NCI-H1436 (cell line): Measurements from ENCODE around the gene TMCO4.

ENCODE experiments used
- DNase-seq: peaks from one replicate; lab custom pipeline; 2025; lab: John Stamatoyannopoulos, UW

TMCO4 gene

DNA sequence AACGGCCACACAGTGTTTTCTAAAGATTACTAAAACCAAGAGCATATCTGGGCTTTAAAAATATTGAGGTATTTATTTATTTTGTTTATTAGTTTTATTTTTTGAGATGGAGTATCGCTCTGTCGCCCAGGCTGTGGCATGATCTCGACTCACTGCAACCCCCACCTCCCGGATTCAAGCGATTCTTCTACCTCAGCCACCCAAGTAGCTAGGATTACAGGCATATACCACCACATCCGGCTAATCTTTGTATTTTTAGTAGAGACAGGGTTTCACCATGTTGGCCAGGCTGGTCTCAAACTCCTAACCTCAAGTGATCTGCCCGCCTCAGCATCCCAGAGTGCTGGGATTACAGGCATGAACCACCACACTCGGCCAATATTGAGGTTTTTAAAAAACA lies 23.9 kb downstream of the TMCO4 start:
- DNase-seq: no peak

DNA sequence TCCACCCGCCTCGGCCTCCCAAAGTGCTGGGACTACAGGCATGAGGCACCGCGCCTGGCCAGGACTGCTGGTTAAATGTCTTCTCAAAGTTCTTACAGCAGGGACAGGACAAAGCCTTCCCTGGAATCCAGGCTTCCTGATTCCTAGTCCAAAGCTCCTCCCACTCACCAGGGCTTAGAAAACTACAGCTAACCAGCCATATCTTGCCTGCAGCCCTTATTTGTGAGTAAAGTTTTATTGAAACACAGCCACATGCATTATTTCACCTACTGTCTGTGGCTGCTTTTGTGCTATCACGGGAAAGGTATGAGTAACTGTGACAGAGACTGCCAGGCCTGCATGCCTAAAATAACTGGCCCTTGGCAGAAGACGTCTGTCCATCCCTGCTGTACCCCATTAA lies 24.4 kb downstream of the TMCO4 start:
- no peak for DNase-seq

DNA sequence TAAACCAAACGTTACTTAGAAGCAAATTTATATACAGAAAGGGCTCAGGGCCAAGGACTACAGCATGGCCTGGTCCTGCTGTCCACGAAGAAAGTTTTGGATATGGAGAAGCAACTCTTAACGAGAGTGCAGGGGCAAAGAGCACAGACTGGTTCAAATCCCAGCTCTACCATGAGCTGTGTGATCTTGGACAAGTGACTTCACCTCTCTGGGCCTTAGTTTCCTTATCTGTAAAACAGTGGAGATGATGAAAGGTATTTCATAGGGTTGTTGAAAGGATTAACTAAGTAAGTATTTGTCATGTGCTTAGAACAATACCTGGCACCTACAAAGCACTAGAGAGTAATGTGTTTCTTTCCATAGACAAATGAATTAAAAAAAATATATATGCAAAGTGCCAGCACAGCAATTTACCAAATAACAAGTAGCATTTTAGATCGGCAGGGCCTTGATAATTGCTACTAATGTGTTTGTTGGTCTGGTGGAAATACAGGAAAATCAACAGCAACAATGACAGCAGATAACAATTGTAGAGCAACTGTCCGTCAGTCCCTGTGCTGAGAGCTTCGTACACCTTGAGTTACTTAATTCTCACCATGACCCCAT lies 25.4 kb downstream of the TMCO4 start:
- no peak for DNase-seq

DNA sequence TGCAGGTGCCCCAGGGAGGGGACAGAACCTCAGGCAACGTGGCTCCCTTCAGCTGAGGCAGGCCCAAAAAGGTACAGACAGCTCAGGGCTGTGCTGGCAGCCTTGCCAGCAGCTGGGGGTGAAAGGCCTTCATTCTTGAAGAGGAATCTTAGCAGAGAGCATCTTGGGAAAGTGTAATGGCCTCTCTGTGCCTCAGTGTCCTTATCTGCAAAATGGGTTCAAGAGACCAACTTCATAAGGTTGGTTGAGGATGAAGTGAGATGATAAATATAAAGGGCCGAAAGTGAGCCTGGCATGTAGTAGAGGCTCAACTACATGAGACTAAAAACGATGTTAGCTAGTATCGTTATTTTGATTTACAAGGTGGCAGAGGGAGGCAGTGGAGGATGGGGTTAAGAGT lies 26.2 kb downstream of the TMCO4 start:
- no peak for DNase-seq

DNA sequence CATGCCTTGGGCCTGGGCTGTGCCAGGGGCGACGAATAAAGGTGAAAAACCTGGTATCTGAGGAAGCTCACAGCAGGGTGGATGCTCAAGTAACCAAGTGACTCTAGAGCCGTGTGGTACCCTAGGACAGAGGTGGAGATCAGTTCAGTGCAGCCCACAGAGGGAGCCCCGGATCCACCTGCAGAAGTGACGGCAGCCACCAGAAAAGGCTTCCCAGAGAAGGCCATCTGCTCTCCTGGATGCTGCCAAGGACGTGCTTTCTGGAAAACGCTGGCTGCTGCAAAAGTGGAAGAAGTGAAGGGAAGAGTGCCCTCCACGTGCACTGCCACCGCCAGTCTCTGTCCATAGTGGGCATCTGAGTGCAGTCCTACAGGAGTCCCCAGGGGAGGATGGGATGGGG lies 27.7 kb downstream of the TMCO4 start:
- DNase-seq: no peak

DNA sequence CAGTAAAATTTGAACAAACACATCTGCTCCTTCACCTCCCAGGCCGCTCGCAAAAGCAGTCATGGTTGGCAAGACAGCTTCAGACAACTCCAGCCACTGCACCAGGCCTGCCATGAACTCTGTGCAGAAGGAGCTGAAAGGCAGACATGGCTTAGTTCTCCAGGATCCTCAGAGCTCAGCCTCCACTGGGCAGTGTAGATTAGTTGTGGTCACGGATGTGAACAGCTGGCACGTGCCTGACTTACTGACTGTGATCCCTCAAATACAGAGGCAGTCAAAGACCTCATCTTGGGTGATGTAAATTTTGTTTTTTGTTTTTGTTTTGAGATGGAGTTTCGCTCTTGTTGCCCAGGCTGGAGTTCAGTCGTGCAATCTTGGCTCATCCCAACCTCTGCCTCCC lies 28.4 kb downstream of the TMCO4 start:
- no peak for DNase-seq

DNA sequence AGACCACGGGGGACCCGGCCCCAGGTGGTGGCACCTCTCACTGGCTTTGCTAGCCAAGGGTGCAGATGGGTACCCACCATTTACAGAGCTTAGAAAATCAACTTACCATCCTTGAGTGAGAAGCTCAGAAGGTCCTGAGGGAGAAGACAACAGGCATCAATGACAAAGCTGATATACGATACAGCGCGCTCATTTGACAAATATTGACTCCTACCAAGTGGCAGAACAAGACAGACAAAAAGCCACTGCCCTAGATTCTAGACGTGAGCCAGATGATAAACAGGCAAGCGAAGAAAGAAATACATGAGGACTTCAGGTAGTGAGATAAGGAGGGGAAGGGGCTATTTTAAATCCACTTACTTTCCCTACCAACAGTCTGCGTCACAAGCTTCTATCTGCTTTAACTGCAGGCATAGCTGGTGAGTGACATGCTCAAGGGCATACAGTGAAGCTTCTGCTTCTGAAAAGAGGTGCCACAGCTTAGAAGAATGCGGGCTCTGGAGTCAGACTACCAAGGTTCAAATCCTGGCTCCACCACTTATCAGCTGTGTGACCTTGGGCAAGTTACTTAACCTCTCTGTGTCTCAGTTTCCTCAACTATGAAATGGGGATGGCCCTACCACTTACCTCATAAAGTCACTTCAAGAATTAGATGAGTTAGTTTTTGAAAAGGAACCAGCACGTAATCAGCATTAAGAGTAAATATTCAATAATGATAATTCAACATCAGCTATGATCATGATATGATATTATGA lies 29.1 kb downstream of the TMCO4 start:
- no peak for DNase-seq

DNA sequence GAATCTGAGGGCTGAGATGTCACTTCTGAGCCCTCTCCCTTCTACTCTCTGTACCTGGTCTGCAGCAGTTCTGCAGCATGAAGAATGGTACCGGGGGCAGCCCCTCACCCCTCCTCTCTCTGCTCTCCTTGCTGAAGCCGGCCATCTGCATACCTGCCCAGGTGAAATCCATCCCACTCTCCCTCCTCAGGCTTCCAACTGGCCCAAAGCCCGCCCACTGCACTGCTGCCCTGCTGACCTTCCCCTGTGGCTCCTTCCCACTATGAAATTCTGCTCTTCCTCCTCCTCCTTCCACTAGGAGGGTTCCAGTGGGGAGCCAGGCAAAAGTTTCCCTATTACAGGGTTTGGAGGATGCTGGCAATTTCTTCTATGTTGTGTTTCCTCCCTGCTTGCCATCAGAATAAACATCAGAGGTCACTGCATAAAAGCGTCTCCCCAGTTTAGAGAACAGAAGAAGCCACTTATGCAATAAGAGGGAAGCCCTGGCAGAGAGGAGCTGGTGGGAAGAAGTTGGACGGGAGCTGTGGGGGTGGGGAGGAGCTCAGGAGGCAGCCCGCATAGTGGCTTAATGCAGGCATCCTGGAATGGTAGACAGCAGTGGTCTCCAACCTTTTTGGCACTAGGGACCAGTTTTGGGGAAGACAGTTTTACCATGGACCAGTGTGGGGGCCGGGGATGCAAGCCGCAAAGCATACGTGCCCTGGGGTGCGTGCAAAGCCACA lies 30.3 kb downstream of the TMCO4 start:
- DNase-seq: no peak

DNA sequence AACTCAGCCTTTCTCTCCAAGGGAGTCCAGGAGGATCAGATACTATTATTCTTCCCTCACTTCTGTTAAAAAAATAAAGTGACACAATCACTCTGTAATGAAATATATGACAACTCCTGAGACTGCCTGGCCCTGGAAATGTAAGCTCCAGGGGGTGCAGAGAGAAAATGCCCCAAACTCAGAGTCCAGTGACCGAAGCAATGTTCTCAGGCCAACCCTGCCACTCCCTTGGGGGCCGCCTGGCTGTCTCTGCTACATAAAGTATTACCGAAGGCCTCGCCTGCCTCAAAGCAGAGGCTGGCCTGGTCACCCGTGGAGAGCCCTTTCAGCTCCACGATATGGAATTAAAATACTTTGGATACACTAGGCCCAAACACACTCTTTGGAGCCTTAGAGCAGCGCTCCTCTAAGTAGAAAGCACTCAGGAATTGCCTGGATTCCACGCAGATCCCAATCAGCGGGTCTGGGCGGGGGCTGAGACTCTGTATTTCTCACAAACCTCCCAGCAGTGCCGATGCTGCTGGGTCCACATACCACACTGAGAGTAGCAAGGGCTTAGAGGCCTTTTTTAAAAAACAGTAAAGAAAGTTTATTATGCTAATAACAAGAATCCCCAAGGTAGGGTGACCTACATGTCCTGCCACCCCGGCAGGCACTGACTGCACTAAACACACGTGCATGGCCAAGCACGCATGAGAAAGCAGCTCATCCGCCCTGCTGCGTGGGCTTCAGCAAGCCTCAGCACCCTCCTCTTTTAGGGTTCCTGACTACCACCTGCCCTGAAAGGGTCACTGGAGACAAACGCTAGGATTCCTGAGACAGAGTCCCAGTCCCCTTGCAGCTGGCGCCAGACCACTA lies 31.1 kb downstream of the TMCO4 start:
- no peak for DNase-seq

DNA sequence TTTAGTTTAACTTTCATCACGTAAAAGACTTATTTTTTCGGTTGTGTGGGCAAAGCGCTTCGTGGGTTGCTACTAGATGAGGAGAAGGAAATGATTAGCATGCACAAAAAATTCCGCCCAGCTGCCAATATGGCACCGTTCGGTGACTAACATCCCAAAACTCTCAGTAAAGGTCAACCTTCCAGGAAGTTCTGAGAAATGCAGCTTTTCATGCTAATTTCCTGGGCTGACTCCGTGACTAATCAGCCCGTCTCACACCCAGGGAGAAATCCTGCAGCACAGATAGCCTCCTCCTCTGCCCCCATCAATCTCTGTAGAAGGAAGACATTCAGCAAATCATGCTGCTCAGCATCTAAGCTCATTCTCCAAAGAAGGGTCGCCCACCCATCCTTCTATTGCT lies 34.1 kb downstream of the TMCO4 start:
- DNase-seq: no peak

DNA sequence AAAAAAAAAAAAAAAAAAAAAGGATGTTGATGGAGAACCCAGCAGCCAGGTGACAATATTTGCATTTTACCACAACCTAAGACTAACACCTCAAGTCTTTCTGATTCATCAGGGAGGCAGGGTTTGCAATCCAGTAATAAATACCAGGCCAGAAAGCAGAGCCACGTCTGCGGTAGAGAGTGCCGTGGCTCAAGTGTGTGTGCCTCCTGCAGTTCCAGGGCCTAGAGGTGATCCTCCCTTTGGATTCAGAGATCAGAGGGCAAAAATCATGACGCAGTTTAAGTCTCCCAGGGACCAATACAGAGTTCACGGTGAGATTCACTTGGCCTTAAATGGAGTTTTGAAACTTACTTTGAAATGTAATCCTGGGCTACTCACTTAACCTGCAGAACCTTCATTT lies 34.9 kb downstream of the TMCO4 start:
- no peak for DNase-seq

DNA sequence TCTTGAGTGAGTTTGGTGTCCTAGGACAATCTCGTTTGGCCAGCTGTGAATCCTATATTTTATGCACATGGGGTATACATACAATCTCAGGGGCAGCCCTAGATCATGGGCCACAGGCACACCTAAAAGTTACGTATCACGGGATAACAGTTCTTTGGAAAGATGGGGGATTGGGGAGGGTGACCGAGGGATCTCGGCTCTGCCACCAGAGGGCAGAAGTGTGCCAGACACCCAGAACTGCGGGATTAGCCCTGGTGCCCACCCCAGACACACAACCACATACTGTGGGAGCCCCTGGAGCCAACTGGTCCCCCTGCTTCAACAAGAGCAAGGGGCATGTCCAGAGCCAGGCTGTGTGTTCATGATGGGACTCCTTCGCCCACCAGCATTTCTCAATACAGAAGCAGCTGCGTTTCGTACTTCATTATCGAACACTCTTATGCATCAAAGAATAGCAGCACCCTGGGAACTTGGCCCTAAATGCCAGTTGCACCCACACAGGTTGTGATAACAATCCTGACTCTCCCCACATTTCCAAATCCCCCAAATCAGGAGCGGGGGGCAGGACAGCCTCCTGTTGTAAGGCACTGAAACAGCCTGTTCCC lies 37.4 kb downstream of the TMCO4 start:
- no peak for DNase-seq

DNA sequence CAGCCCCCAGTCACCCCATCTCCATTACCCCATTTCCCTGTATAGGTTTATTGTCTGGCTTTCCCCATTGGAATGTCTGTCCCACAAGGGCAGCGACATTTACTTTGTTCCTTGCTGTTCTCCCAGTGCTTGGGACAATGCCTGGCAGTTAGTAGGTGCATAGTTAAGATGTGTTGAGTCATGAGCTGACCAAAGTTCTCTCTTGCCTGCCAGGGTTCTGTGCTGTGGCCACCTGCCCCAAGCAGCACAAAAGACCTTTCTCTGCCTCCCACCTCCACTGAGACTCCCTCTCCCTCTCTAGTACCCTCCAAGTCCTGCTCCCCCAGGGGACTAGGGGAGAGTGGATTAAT lies 40.0 kb downstream of the TMCO4 start:
- no peak for DNase-seq

DNA sequence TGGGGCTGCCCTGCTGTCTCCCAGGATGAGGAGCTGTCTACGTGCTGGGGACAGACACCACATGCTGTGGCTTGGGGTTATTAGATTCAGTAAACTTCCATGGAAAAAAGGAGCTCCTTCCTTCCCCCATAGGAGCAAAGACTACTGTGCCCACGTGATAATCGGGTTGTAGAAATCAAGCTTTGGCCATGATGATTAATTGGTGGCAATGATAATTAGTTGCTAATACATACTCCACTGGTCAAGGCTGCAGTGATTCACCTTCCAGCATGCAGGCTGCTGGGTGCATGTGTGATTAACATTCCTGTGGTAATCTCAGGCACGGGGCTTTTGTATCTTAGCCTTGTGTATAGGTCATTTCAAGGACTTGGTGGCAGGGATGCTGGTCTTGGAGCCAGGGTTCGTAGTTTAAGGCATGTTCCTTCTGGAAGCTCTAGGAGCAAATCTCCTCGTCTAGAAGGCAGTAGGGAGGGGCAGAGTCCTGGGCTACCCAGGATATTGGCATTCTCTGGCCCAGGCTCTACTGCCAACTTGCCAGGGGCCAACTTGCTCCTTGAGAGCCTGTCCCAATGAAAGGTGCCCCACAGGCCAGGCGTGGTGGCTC lies 41.4 kb downstream of the TMCO4 start:
- DNase-seq: no peak

DNA sequence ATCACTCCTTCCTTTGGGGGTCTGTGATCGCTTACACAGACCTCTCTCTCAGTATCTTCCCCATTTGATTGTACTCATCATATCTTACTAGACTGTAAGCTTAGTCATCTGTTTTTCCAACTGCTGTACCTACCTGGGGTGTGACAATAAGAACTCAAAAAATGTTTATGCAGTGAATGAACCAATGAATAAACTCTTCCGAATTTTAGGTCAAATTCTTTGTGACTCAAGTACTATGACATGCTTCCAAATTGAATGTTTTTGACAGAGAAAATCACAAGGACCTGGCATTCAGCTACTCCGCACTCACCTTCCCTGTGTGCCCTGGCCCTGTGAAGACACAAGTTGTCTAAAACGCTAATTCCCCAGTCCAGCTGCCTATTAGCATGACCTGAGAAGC lies 42.1 kb downstream of the TMCO4 start:
- DNase-seq: no peak

DNA sequence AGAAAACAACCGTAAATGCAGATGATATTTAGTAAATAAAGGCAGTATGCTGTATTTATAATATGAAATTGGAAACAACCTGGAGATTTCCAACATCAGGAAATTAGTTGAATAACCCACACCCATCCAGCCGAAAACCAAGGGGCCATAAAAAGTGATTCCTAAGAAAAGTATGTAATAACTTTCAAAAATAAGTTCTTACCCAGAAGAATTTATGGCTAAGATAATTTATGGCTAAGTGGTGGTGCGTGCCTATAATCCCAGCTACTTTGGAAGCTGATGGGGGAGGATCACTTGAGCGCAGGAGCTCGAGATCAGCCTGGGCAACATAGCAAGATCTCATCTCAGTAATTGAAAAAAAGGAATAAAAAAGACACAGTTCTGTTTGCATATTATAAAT lies 43.2 kb downstream of the TMCO4 start:
- no peak for DNase-seq

DNA sequence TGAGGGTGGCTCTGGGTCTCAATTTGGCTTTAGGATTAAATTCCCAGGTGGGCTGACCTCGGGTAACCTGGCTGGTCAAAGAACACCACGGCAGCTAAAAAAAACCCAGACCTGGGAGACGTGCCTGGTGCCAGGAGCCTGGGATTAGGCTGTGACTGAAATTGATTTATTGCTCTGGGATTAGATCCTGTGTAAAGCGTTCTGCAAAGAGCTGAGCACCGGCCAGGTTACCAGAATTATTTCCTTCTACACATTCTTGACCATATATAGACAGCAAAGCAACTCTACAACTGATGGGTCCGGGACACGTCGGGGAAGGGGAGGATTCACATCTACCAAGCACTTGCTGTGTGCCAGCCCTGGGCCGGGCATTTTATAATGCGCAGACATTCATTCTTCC lies 45.2 kb downstream of the TMCO4 start:
- no peak for DNase-seq

DNA sequence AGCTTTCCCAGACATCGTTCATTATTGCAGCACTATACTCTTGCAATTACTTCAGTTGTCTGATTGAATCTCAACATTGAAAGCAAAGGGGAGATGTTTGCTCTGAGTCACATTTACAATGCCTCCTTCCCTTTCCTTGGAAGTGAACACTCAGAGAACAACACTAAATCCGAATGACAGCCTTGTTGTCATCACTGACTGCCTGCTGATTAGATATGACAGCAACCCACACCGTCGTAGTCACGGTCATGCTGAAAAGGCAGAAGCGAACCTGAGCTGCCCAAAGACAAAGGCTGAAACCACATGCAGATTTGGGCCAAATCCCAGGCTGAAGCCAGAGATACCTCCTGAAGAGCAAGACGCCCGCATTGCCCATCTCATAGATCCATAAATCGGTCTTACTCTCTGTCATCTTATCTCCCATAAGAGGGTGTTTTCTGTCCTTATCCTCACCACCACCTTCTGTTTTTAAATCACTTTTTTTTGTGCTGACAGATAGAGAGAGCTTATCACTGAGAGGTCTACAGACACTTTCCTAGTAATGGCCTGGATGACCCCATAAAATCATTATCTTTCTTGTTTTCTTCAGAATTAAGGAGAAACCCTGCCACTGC lies 47.5 kb downstream of the TMCO4 start:
- no peak for DNase-seq

DNA sequence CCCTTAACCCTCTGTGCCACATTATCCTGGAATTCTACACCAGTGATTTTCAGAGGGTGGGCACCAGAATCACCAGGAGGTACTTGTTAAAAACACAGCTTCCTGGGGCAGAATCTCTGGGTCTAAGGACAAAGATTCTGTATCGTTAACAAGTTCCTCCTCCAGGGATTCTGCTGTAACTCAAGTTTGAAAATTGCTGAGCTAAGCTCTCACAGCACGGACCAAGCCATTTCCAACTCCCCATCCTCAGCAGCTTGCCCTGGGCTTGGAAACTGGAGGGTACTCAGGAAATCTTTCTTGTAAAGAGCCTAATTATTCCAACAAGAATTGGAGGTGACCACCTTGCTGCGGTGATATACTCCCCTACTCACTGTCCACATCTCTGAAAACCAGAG lies 48.8 kb downstream of the TMCO4 start:
- DNase-seq: no peak

DNA sequence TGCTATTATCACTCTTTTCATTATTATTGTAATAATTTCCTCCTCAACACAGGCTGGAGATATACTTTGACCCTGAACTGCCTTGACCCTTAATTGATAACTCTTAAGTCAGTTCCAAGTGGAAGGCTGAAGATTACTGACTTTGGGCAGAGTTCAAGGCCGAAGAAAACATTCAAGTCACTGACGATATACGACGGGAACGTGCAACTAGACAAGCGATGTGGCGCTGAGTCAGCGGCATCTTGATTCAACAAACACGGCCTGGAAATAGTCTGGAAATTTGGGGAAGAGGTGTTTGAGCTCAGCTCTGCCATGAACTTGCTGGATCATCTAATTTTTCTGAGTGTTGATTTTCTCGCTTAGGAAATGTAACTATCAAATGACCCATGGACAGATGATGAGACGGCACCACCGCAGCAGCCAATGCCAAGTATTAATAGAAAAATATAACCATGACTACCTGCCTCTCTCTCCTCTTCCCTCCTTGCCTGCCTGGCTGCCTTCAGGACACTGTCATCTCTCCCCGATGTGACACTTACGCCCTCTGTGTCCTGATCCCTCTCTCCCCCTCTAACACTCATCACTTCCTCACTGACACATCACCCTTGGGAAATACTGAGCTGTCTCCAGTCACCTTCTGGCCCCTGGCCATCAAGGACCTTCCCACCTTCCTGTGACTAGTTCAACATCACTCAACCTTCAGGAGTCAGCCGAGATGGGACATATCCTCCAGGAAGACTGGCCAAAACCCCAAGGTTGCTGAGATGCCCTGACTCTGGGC lies 49.4 kb downstream of the TMCO4 start:
- no peak for DNase-seq

DNA sequence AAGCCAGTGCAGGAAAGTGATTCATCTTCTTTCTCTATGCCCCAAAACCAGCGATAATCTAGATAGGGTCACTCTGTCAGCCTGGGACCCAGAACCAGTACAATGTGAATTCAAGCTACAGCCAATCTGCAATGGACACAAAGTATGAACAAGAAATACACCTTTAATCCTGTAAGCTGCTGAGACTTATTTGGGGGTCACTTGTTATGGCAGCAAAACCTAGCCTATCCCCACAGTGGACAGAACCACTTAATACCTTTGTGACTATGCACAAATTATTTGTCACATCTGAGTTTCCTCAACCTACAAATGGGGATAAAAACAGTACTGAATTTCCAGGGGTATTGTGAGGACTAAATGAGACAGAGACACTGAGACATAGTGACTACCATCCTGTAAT lies 50.0 kb downstream of the TMCO4 start:
- DNase-seq: no peak
